Stimulated activated CD8-positive, alpha-beta memory T cell treated with anti-CD3 and anti-CD28 coated beads, Interleukin-4, amount 100 ng/mL, for 1 hour (primary cell): Measurements from ENCODE around the gene PCMTD2.
"Not testable (repeated sequence)": the region's sequence is repeated elsewhere in the genome, so short reads cannot be mapped to it uniquely, and the experiment has no call there.

Source experiments
- DNase-seq, 2 donors: peaks; one replicate each; pipeline ENCODE4 v3.0.0-alpha.2; 2020; ENCODE audit warnings: low read depth in 2 of 2, low spot score in 1 of 2

PCMTD2 gene

GRCh38 chr20:64223526-64224067, 32.0 kb upstream of the PCMTD2 start:
- no peak for DNase-seq

- DNase-seq: no peak
Measured at GRCh38 chr20:64224351-64225170, 31.0 kb upstream of the PCMTD2 start.

GRCh38 chr20:64225171-64225595, 30.4 kb upstream of the PCMTD2 start:
- no peak for DNase-seq

GRCh38 chr20:64225828-64226598, 29.5 kb upstream of the PCMTD2 start:
- DNase-seq: no peak

- DNase-seq: no peak
Measured at GRCh38 chr20:64226686-64227580, 28.6 kb upstream of the PCMTD2 start.

GRCh38 chr20:64228086-64228653, 27.4 kb upstream of the PCMTD2 start:
- DNase-seq: no peak

- DNase-seq: no peak
Measured at GRCh38 chr20:64228751-64229506, 26.6 kb upstream of the PCMTD2 start.

- no peak for DNase-seq
Measured at GRCh38 chr20:64229507-64230061, 26.0 kb upstream of the PCMTD2 start.

- DNase-seq: no peak
Measured at GRCh38 chr20:64230461-64231145, 24.9 kb upstream of the PCMTD2 start.

- no peak for DNase-seq
Measured at GRCh38 chr20:64231621-64232550, 23.7 kb upstream of the PCMTD2 start.

- no peak for DNase-seq
Measured at GRCh38 chr20:64232794-64233193, 22.8 kb upstream of the PCMTD2 start.

GRCh38 chr20:64233725-64234124, 21.8 kb upstream of the PCMTD2 start:
- no peak for DNase-seq

GRCh38 chr20:64234291-64234791, 21.2 kb upstream of the PCMTD2 start:
- no peak for DNase-seq

- not testable (repeated sequence) for DNase-seq
Measured at GRCh38 chr20:64234921-64235565, 20.5 kb upstream of the PCMTD2 start.

GRCh38 chr20:64236137-64237088, 19.1 kb upstream of the PCMTD2 start:
- no peak for DNase-seq

GRCh38 chr20:64237316-64237715, 18.2 kb upstream of the PCMTD2 start:
- no peak for DNase-seq
